ENCODE data around the gene MIDN. TPM values are rescaled to one million over a fixed set of nuclear protein-coding genes. Genes with fewer than 3 reads are reported as not detected.

MIDN gene
- total RNA-seq, 2 donors from 2014 or later = 80.1 to 124 TPM

DNA sequence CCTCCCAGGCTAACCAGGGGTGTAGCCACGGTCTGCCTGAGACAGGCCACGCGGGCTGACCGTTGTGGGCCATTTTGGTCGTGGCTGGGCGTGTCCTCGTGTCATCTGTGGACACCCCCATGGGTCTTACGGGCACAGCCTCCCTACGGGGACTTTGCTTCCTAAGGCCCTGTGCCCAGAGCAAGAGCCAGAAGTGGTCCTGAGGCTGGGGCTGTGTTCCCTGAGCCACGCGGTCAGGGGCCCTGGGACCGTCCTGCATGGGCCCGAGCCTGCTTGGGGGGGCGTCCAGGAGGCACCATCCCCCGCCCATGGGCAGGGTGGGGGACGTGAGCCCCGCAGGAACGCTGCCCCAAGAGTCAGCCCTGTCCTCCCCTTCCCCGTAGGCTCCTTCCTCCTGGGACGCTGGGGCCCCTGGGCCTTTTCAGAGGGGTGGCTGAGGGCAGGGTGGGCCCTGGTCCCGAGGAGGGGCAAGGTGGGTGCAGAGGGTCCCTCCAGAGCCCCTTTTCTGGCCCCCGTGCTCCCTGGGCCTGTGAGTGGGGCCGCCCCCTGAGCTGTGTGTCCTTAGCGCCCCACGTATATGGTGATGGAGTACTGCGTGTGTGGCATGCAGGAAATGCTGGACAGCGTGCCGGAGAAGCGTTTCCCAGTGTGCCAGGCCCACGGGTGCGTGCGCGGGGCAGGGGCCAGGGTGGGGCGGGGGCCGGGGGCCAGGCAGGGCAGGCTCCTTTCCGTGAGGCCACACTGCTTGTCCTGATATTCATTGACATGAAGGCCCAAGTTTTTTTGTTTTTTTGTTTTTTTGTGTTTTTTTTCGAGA is 29.4 kb upstream of the MIDN start:
- ATAC-seq (ENCODE audit: insufficient number of reproducible peaks, low FRiP score, low read depth) = no peak

DNA sequence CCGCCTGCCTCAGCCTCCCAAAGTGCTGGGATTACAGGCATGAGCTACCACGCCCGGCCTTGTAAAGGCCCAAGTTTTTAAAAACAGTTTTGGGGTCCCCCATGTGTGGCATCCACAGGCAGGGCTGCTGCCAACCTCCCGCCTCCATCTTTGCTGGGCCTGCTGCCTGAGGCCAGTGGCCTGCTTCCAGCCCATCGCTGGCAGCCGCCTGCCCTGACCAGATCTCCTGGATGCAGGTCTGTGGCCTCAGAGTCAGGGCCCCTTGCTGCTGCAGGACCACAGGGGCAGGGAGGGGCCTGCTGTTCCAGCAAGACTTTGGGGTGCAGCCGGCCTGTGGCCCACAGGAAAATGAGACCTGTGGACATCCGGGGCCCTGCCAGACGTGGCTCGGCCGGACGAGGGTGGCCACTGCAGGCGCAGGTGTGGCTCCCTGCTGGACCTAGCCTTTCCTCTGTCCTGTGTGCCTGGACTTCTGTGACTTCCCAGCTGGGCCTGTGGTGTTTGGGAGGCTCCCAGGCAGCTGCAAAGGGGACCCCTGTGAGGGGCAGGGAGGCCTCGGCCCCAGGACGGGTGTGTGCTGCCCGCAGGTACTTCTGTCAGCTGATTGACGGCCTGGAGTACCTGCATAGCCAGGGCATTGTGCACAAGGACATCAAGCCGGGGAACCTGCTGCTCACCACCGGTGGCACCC is 28.5 kb upstream of the MIDN start:
- Histone ChIP-seq H3K4me1 (ENCODE audit: control insufficient read depth in 1 of 2, low read depth in 2 of 2) (peaks cover 33 to 72% of the 10 kb centered on the region in 2 donors), H3K9me3 (no peaks in the 10 kb centered on the region), H3K27ac (no peak overlapping the region), H3K27me3 (replicated peaks; ENCODE audit: insufficient read depth) (no peaks in the 10 kb centered on the region), H3K4me3 (no peak overlapping the region), H3K36me3 (peaks cover 27% of the 10 kb centered on the region)
- TF ChIP-seq CTCF (IDR thresholded peaks at IDR 0.05) = no peak
- ATAC-seq (ENCODE audit: insufficient number of reproducible peaks, low FRiP score, low read depth) (no peak), DNase-seq (ENCODE audit: low spot score) (no peak)

More for the DNA sequence above, 29.4 kb upstream of the MIDN start:
- no peak for TF ChIP-seq CTCF (IDR thresholded peaks at IDR 0.05)
- H3K27me3 ChIP-seq (replicated peaks; ENCODE audit: insufficient read depth) = no peaks in the 10 kb centered on the region
- no peak overlapping the region for H3K4me3 ChIP-seq
- no peak for DNase-seq (ENCODE audit: low spot score)
- no peaks in the 10 kb centered on the region for H3K9me3 ChIP-seq
- H3K4me1 ChIP-seq (ENCODE audit: control insufficient read depth in 1 of 2, low read depth in 2 of 2) = peaks cover 43 to 82% of the 10 kb centered on the region in 2 donors
- peaks cover 26% of the 10 kb centered on the region for H3K36me3 ChIP-seq
- H3K27ac ChIP-seq = peak overlapping the region; percentile 96 to 97

GRCh38 chr19:1220477-1220930 is 27.9 kb upstream of the MIDN start:
- no peak for DNase-seq (ENCODE audit: low spot score)
- Histone ChIP-seq H3K36me3 (peaks cover 29% of the 10 kb centered on the region), H3K27me3 (replicated peaks; ENCODE audit: insufficient read depth) (no peaks in the 10 kb centered on the region), H3K4me3 (no peak overlapping the region), H3K4me1 (ENCODE audit: control insufficient read depth in 1 of 2, low read depth in 2 of 2) (peaks cover 27 to 66% of the 10 kb centered on the region in 2 donors), H3K27ac (no peak overlapping the region), H3K9me3 (no peaks in the 10 kb centered on the region)
- no peak for TF ChIP-seq CTCF (IDR thresholded peaks at IDR 0.05)
- no peak for ATAC-seq (ENCODE audit: insufficient number of reproducible peaks, low FRiP score, low read depth)

DNA sequence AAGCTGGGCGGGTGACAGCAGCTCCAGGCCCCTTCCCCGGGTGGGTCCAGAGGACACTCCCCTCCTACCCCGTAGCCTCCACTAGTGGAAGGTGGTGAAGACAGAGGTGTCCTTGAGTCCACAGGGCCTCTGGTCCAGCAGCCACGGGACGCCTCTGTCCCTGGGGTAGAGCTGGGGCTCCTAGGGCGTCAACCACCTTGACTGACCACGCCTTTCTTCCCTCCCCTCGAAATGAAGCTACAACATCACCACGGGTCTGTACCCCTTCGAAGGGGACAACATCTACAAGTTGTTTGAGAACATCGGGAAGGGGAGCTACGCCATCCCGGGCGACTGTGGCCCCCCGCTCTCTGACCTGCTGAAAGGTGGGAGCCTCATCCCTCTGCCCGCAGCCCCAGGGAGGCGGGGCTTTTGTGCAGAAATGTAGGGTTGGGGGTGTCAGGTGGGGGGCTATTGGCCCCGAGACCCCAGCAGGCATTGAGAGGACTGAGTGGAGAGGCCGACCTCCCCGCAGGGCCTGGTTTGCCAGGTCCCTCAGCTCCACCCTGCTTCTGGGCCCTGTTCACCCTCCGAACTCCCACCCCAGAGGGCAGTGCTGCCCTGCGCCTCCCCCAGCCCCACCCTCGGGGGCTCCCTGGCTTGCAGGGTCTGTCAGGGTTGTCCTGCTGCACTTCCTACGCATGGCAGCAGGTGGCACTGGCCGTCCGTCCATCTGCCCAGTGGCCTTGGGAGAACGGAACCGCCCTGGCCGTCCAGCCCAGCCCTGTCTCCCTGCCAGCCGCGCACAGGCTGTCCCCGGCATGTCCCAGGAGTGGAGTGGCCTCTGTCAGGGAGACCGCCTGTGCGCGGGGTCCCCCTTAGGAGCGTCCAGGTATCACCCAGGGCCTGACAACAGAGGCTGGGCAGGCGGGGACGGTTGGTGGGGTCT is 27.1 kb upstream of the MIDN start:
- DNase-seq (ENCODE audit: low spot score) = no peak
- Histone ChIP-seq H3K27me3 (replicated peaks; ENCODE audit: insufficient read depth) (no peaks in the 10 kb centered on the region), H3K4me3 (no peak overlapping the region), H3K27ac (peak overlapping the region; percentile 3 to 24), H3K4me1 (ENCODE audit: control insufficient read depth in 1 of 2, low read depth in 2 of 2) (peaks cover 20 to 59% of the 10 kb centered on the region in 2 donors), H3K36me3 (peaks cover 35% of the 10 kb centered on the region), H3K9me3 (no peaks in the 10 kb centered on the region)
- peak; percentile 62 for TF ChIP-seq CTCF (IDR thresholded peaks at IDR 0.05)
- ATAC-seq (ENCODE audit: insufficient number of reproducible peaks, low FRiP score, low read depth) = no peak

Measured in thoracic aorta (tissue), 2 donors.